Activated naive CD4-positive, alpha-beta T cell treated with anti-CD3 and anti-CD28 coated beads, Interleukin-2, amount 50 U/mL, for 16 hours (primary cell): Measurements from ENCODE around the gene TMEM163.

ENCODE experiments used
- DNase-seq: peaks from one replicate; pipeline ENCODE4 v3.0.0-alpha.2; 2020

TMEM163 gene

GRCh38 chr2:134722728-134723127 lies 3.9 kb upstream of the TMEM163 start:
- no peak for DNase-seq

DNA sequence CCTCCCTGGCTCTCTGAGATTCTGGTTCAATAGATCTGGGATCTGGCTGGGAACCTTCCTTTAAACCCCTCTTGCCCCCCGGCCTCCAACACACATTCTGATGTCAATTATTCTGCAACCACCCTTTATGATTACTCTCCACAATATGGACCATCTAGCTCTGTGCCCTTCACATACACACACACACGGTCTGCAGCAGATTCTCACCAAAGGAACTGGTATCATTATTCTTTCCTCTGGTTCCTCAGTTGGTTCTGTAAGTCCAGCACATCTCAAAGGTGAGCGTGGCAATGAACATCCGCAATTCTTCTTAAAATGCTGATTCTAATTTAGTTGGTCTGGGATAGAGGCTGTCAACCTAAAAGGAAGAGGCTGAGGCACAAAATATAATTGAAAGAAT lies 2.8 kb upstream of the TMEM163 start:
- no peak for DNase-seq

DNA sequence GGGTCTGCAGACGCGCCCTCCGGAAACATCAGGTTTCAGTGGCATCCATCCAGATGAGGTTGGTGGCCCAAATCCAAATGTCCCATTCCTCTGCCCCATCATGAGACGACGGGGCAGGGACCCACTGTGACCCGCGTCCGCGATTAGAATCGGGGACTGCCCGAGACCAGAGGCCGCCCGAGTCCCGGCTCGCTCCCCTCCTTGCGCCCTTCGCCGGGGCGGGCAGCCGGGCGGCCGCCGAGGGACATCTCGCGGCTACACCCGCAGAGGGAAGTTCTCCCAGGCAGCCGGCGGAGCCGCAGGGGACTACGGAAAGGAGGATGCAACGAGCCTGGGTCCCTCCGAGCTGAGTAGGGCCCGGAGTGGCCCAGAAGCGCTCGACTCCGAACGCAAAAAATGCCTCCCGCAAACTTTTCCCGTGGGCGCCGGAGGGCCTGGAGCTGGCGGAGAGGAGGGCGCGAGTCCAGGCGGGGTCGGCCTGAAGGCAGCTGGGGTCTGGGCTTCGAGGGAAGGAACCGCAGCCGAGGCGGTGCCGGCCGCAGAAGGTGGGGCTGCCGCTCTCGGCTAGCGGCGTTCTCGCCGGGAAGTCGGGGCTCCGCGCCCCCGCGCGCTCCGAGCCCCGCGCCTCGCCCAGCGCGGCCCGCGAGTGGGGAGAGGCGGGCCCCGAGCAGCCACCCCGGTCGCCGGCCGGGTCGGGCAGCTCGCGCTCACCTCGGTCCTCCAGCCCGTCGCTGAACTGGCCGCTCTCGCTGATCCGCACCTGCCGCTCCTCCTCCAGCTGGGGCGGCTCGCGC lies 580 bp downstream of the TMEM163 start:
- peak; percentile 21 for DNase-seq

DNA sequence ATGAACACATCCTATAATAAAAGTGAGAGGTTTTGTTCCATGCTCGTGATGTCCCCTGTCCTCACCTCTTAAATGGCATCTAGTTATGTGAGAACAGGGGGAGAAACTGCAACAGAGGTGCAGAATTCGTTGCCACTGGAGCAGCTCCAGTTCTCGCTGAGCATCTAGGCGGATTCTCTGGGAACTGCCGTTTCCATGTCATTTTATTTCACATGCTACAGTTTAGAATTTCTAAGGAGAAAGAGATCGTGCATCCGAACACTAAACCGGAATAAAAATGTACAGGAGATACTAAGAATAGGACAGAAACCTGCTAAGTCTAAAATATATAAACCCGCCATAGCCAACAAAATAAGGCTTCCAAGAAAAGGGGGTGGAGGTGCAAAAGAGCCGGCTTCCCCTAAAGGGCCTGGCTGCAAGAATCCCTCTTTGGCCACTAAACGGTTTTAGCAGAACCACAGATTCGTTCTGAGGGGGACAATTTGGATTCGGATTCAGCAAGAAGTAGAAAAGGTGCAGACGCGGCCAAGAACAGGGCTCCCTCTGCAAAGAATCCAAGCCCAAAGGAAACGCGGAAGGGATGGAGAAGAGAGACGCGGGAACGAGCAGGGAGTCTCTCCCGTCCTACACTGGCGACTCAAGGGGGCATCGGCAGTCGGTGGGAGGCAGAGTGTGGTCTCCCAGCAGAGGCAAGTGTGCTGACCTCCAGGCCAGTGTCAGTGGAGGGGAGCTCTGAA lies 1.3 kb downstream of the TMEM163 start:
- no peak for DNase-seq

DNA sequence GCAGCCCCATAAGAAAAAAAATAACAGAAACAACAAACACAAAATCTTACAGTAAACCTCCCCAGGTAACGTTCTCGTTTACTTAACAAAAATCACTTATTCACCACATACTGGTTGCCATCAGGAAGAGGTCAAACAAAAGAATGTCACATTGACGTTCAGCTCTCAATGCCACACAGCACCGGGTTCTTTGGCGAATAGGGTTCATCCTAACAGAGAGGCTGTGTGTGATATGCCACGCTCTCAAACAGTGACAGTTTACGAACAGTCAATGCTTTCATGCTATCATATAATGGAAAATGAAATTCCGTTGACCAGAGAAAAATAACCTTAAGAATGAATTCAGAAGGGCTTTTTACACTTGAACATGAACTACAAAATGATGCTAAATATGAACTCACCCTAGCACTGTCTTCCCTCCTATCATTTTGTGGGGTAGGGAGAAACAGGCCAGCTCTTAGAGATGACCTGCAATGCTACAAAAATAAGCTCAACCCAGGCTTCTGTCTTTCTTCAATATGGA lies 2.0 kb downstream of the TMEM163 start:
- DNase-seq: no peak

- no peak for DNase-seq
Observed at GRCh38 chr2:134715932-134716643, 2.7 kb downstream of the TMEM163 start.

DNA sequence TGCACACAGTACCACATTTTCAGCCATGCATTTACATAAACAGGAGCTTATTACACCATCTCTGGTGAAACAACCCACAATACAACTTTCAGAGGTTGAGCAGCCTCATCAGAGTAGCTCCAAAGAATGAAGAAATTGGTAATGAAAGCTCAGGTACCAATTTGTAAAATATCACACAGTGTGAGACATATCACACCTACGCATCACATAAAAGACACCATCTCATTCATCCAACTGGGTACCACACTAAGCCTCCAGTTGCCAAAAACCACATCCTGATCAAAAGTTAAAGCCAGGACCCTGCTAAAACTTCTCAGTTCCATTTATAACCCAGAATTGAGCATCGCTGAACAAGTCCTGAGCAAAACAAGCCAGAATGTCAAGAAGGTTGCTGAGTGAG lies 4.6 kb downstream of the TMEM163 start:
- DNase-seq: no peak

DNA sequence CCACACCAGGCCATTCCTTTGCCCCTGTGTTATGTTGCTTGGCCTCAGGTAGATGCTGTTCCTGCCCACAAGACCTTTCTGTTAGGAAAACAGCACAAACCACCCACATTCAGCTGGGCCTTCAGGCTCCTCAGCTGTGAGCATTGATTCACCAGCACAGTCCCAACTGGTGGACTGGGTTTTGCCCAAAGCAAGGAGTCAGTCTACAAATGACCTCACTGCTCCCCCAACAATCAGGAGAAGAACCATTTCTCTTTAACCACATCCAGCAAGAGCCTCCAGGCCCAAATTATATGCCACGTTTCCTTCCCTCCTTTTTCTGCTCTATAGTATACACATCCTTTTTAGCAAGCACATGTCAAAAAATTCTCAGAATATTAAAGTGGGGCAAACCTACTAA lies 5.2 kb downstream of the TMEM163 start:
- no peak for DNase-seq

GRCh38 chr2:134713176-134713575 lies 5.6 kb downstream of the TMEM163 start:
- DNase-seq: no peak

GRCh38 chr2:134712736-134713135 lies 6.1 kb downstream of the TMEM163 start:
- DNase-seq: no peak

- DNase-seq: no peak
Observed at GRCh38 chr2:134712299-134712698, 6.5 kb downstream of the TMEM163 start.

- DNase-seq: no peak
Observed at GRCh38 chr2:134711692-134712091, 7.1 kb downstream of the TMEM163 start.

DNA sequence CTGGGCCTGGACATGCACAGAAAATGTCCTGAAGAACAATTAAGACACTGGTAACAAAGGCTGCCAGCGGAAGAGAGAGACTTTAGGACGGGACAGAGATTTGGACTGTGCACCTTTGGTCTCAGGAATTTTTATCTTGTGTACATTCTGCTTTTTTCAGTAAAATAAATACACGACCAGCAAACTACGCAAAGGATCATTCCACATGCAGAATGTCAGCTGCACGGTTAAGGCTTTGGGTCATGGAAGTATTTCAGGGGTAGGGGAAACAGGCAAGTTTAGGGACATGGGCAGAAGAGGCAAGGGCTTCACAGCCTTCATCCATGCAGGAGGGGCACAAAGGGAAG lies 11.5 kb downstream of the TMEM163 start:
- DNase-seq: no peak

- no peak for DNase-seq
Observed at GRCh38 chr2:134706587-134707329, 12.0 kb downstream of the TMEM163 start.

DNA sequence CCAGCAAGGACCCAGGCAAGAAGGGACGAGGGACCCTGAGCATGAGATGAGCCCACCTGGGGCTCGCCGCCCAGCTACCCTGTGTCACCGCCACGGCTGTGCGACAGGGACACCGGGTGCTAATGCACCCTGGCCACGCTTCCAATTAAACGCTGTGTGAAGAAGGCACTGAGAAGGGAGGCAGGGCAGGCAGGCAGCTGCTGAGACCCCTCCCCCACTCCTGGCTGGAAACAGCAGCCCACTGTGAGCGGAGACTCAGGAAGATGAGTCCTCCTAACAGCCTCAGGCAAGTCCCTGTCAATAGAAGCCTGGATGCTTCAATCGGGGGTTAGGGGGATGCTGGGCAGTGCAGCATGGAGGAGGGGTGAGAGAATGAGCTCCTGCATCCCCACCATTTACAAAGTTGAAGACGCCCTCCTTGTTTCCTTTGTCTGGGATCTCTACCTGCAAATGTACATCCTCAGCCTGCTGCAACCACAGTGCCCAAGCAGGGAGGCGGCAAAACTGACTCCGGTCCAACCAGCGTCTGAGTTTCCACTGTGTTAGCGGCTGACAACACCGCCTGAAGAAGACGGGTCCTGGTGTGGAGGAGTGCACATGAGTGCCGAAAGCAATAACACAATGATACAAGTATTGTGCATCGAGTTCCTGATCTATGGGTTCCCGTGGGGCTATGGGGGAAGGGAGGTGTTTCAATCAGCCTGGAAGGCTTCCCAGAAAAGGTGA lies 12.8 kb downstream of the TMEM163 start:
- no peak for DNase-seq

DNA sequence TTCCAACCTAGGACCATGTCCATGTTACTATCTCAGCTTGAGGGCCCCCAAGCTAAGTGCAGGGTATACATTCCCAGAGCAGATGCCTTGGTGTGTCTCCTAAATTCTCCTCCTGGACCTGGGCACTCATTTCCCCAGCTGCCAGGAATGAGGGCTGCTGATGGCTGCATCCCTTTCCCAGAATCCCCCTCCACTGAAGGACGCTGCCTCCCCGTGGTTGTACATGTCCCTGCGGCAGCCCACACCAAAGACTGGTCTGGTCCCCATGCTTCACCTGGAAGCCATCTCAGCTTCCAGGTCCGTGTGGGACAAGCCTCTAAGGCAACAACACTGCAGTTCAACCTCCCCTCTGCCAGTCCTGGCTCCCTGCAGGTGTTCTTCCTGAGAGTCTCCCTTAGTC lies 14.6 kb downstream of the TMEM163 start:
- no peak for DNase-seq

- no peak for DNase-seq
Observed at GRCh38 chr2:134703426-134703825, 15.4 kb downstream of the TMEM163 start.

DNA sequence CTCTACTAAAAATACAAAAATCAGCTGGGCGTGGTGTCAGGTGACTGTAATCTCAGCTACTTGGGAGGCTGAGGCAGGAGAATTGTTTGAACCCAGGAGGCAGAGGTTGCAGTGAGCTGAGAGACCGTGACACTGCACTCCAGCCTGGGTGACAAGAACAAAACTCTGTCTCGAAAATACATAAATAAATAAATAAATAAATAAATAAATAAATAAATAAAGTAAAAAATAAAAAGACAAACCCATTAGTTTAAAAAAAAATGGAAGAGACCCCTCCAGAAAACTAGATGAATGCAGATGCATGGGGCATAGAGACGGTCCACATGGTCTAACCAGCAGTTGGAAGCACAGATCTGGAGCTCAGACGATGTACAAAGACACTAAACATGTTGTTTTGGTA lies 18.1 kb downstream of the TMEM163 start:
- DNase-seq: no peak

DNA sequence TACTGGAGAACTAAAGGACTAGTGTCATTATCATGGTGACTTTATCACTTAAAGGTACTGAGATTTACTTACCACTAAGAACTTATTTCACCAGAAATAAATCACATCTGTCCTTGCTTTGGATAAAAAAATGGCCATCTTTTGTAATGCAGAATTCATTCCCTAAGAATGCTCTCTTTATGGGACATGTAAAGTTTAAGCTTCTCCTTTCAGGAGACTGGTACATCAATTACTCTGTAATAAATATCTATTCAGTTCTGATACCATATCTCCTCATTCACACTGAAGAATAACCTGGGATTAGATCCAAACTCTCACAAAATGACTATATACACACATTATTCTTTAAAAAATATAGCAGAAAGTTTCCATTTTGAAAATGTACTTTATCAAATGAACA lies 24.4 kb downstream of the TMEM163 start:
- DNase-seq: no peak

DNA sequence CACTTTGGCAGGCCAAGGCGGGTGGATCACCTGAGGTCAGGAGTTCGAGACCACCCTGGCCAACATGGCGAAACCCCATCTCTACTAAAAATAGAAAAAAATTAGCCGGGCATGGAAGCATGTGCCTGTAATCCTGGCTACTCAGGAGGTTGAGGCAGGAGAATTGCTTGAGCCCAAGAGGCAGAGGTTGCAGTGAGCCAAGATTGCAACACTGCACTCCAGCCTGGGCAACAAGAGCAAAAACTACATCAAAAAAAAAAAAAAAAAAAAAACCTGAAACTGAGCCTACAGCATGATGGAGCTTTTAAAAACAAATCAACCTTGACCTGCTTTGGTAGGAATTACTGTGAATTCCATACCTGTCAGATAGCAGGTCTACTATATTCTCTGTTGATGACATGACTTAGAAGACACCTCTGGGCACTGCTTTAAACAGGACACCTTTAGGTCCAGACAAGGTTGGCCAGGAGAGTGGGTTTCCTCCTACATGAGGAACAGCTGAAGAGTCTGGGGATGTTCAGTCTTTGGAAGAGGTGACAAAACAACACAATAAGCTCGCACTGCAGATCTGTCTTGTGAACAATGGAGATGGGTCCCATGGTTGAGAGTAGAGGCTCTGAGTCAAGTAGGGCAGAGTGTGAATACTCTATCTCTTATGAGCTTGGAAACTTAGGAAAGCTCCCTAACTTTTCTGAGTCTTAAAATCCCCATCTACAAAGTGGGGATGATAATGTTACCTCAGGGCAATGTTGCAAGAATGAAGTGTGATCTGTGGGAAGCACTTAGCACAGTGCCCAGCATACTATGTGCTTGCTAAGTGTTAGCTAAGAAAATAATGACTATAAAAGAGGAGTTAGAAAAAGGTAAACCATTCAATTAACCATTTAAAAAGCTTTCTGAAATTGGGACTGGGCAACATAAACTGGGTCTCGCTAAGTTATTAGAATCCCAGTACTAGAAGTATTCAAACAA lies 25.2 kb downstream of the TMEM163 start:
- DNase-seq: no peak

GRCh38 chr2:134692499-134692898 lies 26.3 kb downstream of the TMEM163 start:
- no peak for DNase-seq
